HCT116 (cell line): Measurements from ENCODE around the gene SENP6. TPM values are rescaled to one million over a fixed set of nuclear protein-coding genes. Genes with fewer than 3 reads are reported as not detected.

Experiments
- ATAC-seq: fragments of 200-7000 bp; cut with Tn5 transposase; 2 replicates; pipeline ENCODE4 v1.9.1; 2020; ENCODE audit warnings: mild to moderate bottlenecking, moderate library complexity
- BruUV-seq: library from RNA; stranded (reverse); fragments of 400-500 nt; replicated peaks from 2 replicates; lab custom pipeline; 2021; lab: Mats Ljungman, UMichigan
- CTCF ChIA-PET: fragments of 300-600 bp; sonication (Branson Sonifier 250); formaldehyde crosslinking; loops from one replicate; lab custom pipeline; 2021; ENCODE audit warnings: antibody characterized with exemption; lab: Charles Lee
- POLR2A ChIA-PET: fragments of 300-600, 350-600 bp; sonication (Branson Sonifier 250); formaldehyde crosslinking; loops from one replicate; lab custom pipeline; 2021; ENCODE audit warnings: antibody characterized with exemption; lab: Charles Lee
- RAD21 ChIA-PET, 2 experiments: fragments of 300-600 bp; sonication (Branson Sonifier 250); formaldehyde crosslinking; loops; one replicate each; lab custom pipeline; 2023; ENCODE audit warnings: low total read pairs in 2 of 2; ENCODE audit not compliant: uncharacterized antibody in 2 of 2, unreplicated experiment in 2 of 2, low non-redundant PET in 1 of 2; lab: Charles Lee
- DNase-seq: peaks from one replicate; pipeline ENCODE4 v3.0.0-alpha.2; 2010; ENCODE audit warnings: low read depth, low spot score
- H2AFZ ChIP-seq: fragments of 200-600 bp; shearing (Covaris generic), sonication (generic); 2 replicates; pipeline ENCODE4 v1.6.1; 2017; ENCODE audit warnings: low read depth, mixed run types, mixed read lengths, antibody characterized with exemption, low read length; ENCODE audit not compliant: poor library complexity, severe bottlenecking
- H3K27ac ChIP-seq: 2 replicates; pipeline ENCODE4 v1.5.1; 2012; ENCODE audit warnings: low read depth, low read length
- H3K27me3 ChIP-seq: fragments of 200-600 bp; sonication (generic); 2 replicates; pipeline ENCODE4 v1.6.1; 2016; ENCODE audit warnings: mixed run types, low read length, mixed read lengths; ENCODE audit not compliant: insufficient read depth
- H3K36me3 ChIP-seq, 2 experiments: fragments of 200-500 bp in 1 of 2; fragments of 200-600 bp in 1 of 2; sonication (Bioruptor generic) in 1 of 2; sonication (generic) in 1 of 2; 2 replicates each; pipeline versions ENCODE4 v1.5.1 to v1.6.1; 2014 to 2016; ENCODE audit warnings: low read length in 2 of 2, inconsistent platforms in 1 of 2, mixed read lengths in 1 of 2, mixed run types in 1 of 2; ENCODE audit not compliant: insufficient read depth in 2 of 2, control insufficient read depth in 1 of 2
- H3K4me1 ChIP-seq, 2 experiments: fragments of 200-600 bp in 1 of 2; sonication (generic) in 1 of 2; 2 replicates each; pipeline versions ENCODE4 v1.5.1 to v1.6.1; 2012 to 2017; ENCODE audit warnings: low read length in 2 of 2, inconsistent platforms in 1 of 2, mild to moderate bottlenecking in 1 of 2, mixed read lengths in 1 of 2, mixed run types in 1 of 2, moderate library complexity in 1 of 2; ENCODE audit not compliant: insufficient read depth in 2 of 2, control insufficient read depth in 1 of 2
- H3K4me2 ChIP-seq: fragments of 200-600 bp; sonication (generic); 2 replicates; pipeline ENCODE4 v1.6.1; 2017; ENCODE audit warnings: mixed run types, low read length, mixed read lengths
- H3K4me3 ChIP-seq, 2 experiments: fragments of 200-600 bp in 1 of 2; sonication (generic) in 1 of 2; replicated peaks in 1 of 2; 2 replicates each; pipeline ENCODE4 v1.5.1; 2011 to 2016; ENCODE audit warnings: low read length in 2 of 2, control low read depth in 1 of 2, low read depth in 1 of 2, mild to moderate bottlenecking in 1 of 2, mixed read lengths in 1 of 2, mixed run types in 1 of 2
- H3K79me2 ChIP-seq: fragments of 200-600 bp; sonication (generic); 2 replicates; pipeline ENCODE4 v1.6.1; 2017; ENCODE audit warnings: mild to moderate bottlenecking, mixed run types, low read length, moderate library complexity, mixed read lengths; ENCODE audit not compliant: insufficient read depth
- H3K9ac ChIP-seq: fragments of 200-600 bp; sonication (generic); 2 replicates; pipeline ENCODE4 v1.6.1; 2016; ENCODE audit warnings: low read length, mixed read lengths
- H3K9me2 ChIP-seq: fragments of 200-600 bp; sonication (generic), shearing (Covaris generic); 2 replicates; pipeline ENCODE4 v1.6.1; 2017; ENCODE audit warnings: mixed run types, mild to moderate bottlenecking, moderate library complexity; ENCODE audit not compliant: insufficient read depth
- H3K9me3 ChIP-seq, 2 experiments: fragments of 200-500 bp in 1 of 2; fragments of 200-600 bp in 1 of 2; sonication (Bioruptor generic) in 1 of 2; sonication (generic) in 1 of 2; 2 replicates each; pipeline ENCODE4 v1.6.1; 2014 to 2017; ENCODE audit warnings: low read length in 2 of 2, mixed read lengths in 2 of 2, inconsistent platforms in 1 of 2, low read depth in 1 of 2, mild to moderate bottlenecking in 1 of 2, mixed run types in 1 of 2, moderate library complexity in 1 of 2; ENCODE audit not compliant: control insufficient read depth in 1 of 2, insufficient read depth in 1 of 2
- H4K20me1 ChIP-seq: fragments of 200-600 bp; sonication (generic), shearing (Covaris generic); 2 replicates; pipeline ENCODE4 v1.6.1; 2017; ENCODE audit warnings: mixed run types, mild to moderate bottlenecking, moderate library complexity; ENCODE audit not compliant: insufficient read depth
- CBX3 ChIP-seq: IDR thresholded peaks from 2 replicates; pipeline ENCODE4 v1.6.1; 2012; ENCODE audit warnings: low read depth
- EGR1 ChIP-seq: IDR thresholded peaks from 2 replicates; pipeline ENCODE4 v1.6.1; 2012; ENCODE audit warnings: low read depth
- ELF1 ChIP-seq: IDR thresholded peaks from 2 replicates; pipeline ENCODE4 v1.6.1; 2012; ENCODE audit warnings: low read depth, borderline replicate concordance
- EZH2 ChIP-seq: fragments of 200-600 bp; sonication (generic); IDR thresholded peaks from 2 replicates; pipeline ENCODE4 v1.6.1; 2017; ENCODE audit warnings: antibody characterized with exemption, mixed run types
- FOSL1 ChIP-seq: IDR thresholded peaks from 2 replicates; pipeline ENCODE4 v1.6.1; 2012; ENCODE audit warnings: low read depth
- MAX ChIP-seq: IDR thresholded peaks from 2 replicates; pipeline ENCODE4 v1.6.1; 2012
- POLR2A ChIP-seq: IDR thresholded peaks from 2 replicates; pipeline ENCODE4 v1.7.0; 2011; ENCODE audit warnings: borderline replicate concordance; ENCODE audit not compliant: insufficient read depth, insufficient read length; ENCODE audit errors: extremely low read depth
- RAD21 ChIP-seq: IDR thresholded peaks from 2 replicates; pipeline ENCODE4 v1.6.1; 2012; ENCODE audit warnings: low read depth, mild to moderate bottlenecking
- REST ChIP-seq: IDR thresholded peaks from 2 replicates; pipeline ENCODE4 v1.6.1; 2012; ENCODE audit warnings: low read depth
- SP1 ChIP-seq: IDR thresholded peaks from 2 replicates; pipeline ENCODE4 v1.6.1; 2012; ENCODE audit warnings: low read depth
- TCF7L2 ChIP-seq: IDR thresholded peaks from 2 replicates; pipeline ENCODE4 v1.7.0; 2011; ENCODE audit warnings: borderline replicate concordance, inconsistent platforms; ENCODE audit not compliant: insufficient read depth, insufficient read length; ENCODE audit errors: extremely low read depth
- ZBTB33 ChIP-seq: IDR thresholded peaks from 2 replicates; pipeline ENCODE4 v1.6.1; 2011; ENCODE audit warnings: mild to moderate bottlenecking, low read length, moderate library complexity; ENCODE audit not compliant: insufficient replicate concordance; ENCODE audit errors: extremely low read depth
- ZFX ChIP-seq: fragments of 450-650 bp; IDR thresholded peaks from 2 replicates; pipeline ENCODE4 v1.6.1; 2017
- intact Hi-C: fragments of 100-400 bp; cut with micrococcal nuclease; formaldehyde crosslinking; loops from 2 replicates; pipeline ENCODE4 v1.10.0; 2022
- total RNA-seq: library from RNA; stranded (reverse); gene quantifications from one replicate; pipeline ENCODE4 v1.2.1, GENCODE V29; 2021; ENCODE audit not compliant: unreplicated experiment
- TF ChIP-seq, protein P1 (sequence below), 3 experiments: fragments of 200-600 bp in 1 of 3; sonication (generic) in 1 of 3; IDR thresholded peaks in 2 of 3; conservative IDR thresholded peaks in 1 of 3; 2 replicates each; pipeline ENCODE4 v1.5.1; 2012 to 2017; ENCODE audit warnings: low read depth in 2 of 3, low read length in 2 of 3, antibody characterized with exemption in 1 of 3, borderline replicate concordance in 1 of 3, control low read depth in 1 of 3, mild to moderate bottlenecking in 1 of 3, mixed read lengths in 1 of 3, mixed run types in 1 of 3, moderate library complexity in 1 of 3; ENCODE audit not compliant: insufficient read depth in 1 of 3
- TF ChIP-seq, protein P2 (sequence below): IDR thresholded peaks from 2 replicates; pipeline ENCODE4 v1.6.1; 2012

Gene SENP6
- total RNA-seq, 1 experiment from 2014 or later: 78.1 TPM

GRCh38 chr6:75711173-75711572 lies 109.5 kb downstream of the SENP6 start (continued):
- TF ChIP-seq ZBTB33 (no peak), RAD21 (no peak), FOSL1 (no peak), EZH2 (no peak), CBX3 (no peak)

- Histone ChIP-seq H3K27ac (no peak overlapping the region), H3K9me3 (no peaks in the 10 kb centered on the region), H3K79me2 (no peaks in the 10 kb centered on the region), H3K4me3 (no peak overlapping the region), H3K27me3 (no peaks in the 10 kb centered on the region), H3K9me2 (no peaks in the 10 kb centered on the region), H3K4me1 (no peaks in the 10 kb centered on the region)
- no peak for DNase-seq
- POLR2A ChIA-PET: no interaction called here
- intact Hi-C loops: no loop called here
- RAD21 ChIA-PET: no interaction called here
- CTCF ChIA-PET: no interaction called here
- TF ChIP-seq POLR2A (no peak), FOSL1 (no peak), TCF7L2 (no peak), EGR1 (no peak), ZBTB33 (no peak), REST (no peak), ZFX (no peak), CBX3 (no peak), MAX (no peak), ELF1 (no peak), SP1 (no peak)
- TF ChIP-seq, protein P1, sequence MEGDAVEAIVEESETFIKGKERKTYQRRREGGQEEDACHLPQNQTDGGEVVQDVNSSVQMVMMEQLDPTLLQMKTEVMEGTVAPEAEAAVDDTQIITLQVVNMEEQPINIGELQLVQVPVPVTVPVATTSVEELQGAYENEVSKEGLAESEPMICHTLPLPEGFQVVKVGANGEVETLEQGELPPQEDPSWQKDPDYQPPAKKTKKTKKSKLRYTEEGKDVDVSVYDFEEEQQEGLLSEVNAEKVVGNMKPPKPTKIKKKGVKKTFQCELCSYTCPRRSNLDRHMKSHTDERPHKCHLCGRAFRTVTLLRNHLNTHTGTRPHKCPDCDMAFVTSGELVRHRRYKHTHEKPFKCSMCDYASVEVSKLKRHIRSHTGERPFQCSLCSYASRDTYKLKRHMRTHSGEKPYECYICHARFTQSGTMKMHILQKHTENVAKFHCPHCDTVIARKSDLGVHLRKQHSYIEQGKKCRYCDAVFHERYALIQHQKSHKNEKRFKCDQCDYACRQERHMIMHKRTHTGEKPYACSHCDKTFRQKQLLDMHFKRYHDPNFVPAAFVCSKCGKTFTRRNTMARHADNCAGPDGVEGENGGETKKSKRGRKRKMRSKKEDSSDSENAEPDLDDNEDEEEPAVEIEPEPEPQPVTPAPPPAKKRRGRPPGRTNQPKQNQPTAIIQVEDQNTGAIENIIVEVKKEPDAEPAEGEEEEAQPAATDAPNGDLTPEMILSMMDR (IDR thresholded peaks at IDR 0.05 in 2 of 3, conservative IDR thresholded peaks at IDR 0.05 in 1 of 3; ENCODE audit: borderline replicate concordance in 1 of 3, insufficient read depth in 1 of 3, low read depth in 2 of 3, low read length in 2 of 3): no peak
- TF ChIP-seq, protein P2, sequence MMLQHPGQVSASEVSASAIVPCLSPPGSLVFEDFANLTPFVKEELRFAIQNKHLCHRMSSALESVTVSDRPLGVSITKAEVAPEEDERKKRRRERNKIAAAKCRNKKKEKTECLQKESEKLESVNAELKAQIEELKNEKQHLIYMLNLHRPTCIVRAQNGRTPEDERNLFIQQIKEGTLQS: no peak
- TF ChIP-seq, all 23 proteins: peak for 0
- ATAC-seq: no peak
- Histone ChIP-seq H3K36me3 (peaks cover 6 to 12% of the 10 kb centered on the region in 2 experiments; a peak in 2 of 4 replicates), H3K4me2 (no peak overlapping the region), H2AFZ (no peak overlapping the region), H4K20me1 (no peaks in the 10 kb centered on the region), H3K9ac (no peak overlapping the region)
- BruUV-seq: no TSS peak
Measured at GRCh38 chr6:75719133-75719532, 117.5 kb downstream of the SENP6 start.
